ENCODE data around the gene ELL. TPM values are rescaled to one million over a fixed set of nuclear protein-coding genes. Genes with fewer than 3 reads are reported as not detected.

The ELL gene
- total RNA-seq, 2 experiments from 2014 or later = 46.2 to 46.8 TPM

DNA sequence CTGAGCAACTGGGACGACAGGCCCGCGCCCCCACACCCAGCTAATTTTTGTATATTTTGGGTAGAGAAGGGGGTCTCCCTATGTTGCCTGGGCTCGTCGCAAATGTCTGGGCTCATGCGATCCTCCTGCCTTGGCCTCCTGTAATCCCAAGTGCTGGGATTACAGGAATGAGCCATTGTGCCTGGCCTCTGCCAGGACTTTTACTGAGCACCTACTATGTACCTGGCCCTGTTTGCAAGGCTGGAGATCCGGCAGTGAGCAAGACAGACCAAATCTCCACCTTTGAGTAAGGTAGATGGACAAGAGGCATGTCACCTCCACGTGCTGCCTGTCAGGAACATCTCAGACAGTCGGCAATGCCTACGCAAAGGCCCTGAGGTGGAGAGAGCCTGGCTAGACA, 14.6 kb upstream of the ELL start:
- Histone ChIP-seq H3K36me3 (ENCODE audit: insufficient read depth, low read length) (peaks cover 74% of the 10 kb centered on the region), H3K4me3 (ENCODE audit: low read length) (no peak overlapping the region), H3K4me1 (ENCODE audit: insufficient read depth, low read length) (peaks cover 5% of the 10 kb centered on the region), H3K27ac (ENCODE audit: low read depth in 1 of 2, low read length in 2 of 2) (no peak overlapping the region), H3K9me3 (ENCODE audit: control insufficient read depth in 1 of 2, insufficient read depth in 1 of 2, low read length in 2 of 2) (no peaks in the 10 kb centered on the region), H3K27me3 (ENCODE audit: control insufficient read depth in 1 of 2, insufficient read depth in 2 of 2, low read length in 2 of 2) (no peaks in the 10 kb centered on the region)
- Mint-ChIP-seq H3K4me3 (peak overlapping the region; percentile 34), H3K27me3 (no peaks in the 10 kb centered on the region), H3K9me3 (no peaks in the 10 kb centered on the region), H3K27ac (no peak overlapping the region), H3K36me3 (ENCODE audit: low read depth) (peaks cover 67% of the 10 kb centered on the region), H3K4me1 (ENCODE audit: low read depth) (peaks cover 7% of the 10 kb centered on the region)
- intact Hi-C loops (cut with DNase I, micrococcal nuclease) = no loop called here
- DNase-seq = no peak
- ATAC-seq (ENCODE audit: poor library complexity) = no peak
- ChIA-PET POLR2A (interaction anchor here (1.0 kb wide), 1 partner anchor 14 kb away, joined by 6 read pairs; the partner anchor contains the start of gene ELL), CTCF (no interaction called here)
- TF ChIP-seq, protein P1, sequence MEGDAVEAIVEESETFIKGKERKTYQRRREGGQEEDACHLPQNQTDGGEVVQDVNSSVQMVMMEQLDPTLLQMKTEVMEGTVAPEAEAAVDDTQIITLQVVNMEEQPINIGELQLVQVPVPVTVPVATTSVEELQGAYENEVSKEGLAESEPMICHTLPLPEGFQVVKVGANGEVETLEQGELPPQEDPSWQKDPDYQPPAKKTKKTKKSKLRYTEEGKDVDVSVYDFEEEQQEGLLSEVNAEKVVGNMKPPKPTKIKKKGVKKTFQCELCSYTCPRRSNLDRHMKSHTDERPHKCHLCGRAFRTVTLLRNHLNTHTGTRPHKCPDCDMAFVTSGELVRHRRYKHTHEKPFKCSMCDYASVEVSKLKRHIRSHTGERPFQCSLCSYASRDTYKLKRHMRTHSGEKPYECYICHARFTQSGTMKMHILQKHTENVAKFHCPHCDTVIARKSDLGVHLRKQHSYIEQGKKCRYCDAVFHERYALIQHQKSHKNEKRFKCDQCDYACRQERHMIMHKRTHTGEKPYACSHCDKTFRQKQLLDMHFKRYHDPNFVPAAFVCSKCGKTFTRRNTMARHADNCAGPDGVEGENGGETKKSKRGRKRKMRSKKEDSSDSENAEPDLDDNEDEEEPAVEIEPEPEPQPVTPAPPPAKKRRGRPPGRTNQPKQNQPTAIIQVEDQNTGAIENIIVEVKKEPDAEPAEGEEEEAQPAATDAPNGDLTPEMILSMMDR (IDR thresholded peaks at IDR 0.05) = no peak

DNA sequence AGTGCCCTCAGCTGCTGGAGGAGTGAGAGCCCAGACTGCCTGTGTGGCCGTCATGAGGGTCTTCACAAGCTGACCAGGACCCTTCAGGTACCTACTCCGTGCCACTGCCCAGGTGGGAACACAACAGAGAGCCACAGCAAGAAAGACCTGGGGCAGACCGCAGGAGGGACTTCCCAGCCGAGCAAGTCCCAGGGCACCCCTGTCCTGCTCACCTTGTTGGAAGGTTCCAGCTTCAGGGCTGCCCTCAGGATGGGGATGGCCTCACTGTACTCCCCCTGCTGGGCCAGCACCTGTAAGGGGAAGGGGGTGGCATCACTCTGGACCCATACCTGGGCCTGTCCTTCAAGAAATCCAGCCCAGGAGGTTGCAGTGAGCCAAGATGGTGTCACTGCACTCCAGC, 11.2 kb upstream of the ELL start:
- no peaks in the 10 kb centered on the region for H3K27me3 Mint-ChIP-seq
- no peaks in the 10 kb centered on the region for H3K4me1 ChIP-seq (ENCODE audit: insufficient read depth, low read length)
- no peaks in the 10 kb centered on the region for H3K9me3 Mint-ChIP-seq
- H3K27me3 ChIP-seq (ENCODE audit: control insufficient read depth in 1 of 2, insufficient read depth in 2 of 2, low read length in 2 of 2) = no peaks in the 10 kb centered on the region
- intact Hi-C loops (cut with DNase I, micrococcal nuclease) = no loop called here
- ChIA-PET CTCF (interaction anchor here (0.9 kb wide), 1 partner anchor 82 kb away, joined by 3 read pairs; no protein-coding TSS in a partner anchor), POLR2A (interaction anchor here (1.5 kb wide), 1 partner anchor 38 kb away, joined by 4 read pairs; the partner anchor contains the start of gene UBA52)
- no peak for ATAC-seq (ENCODE audit: poor library complexity)
- H3K4me3 ChIP-seq (ENCODE audit: low read length) = no peak overlapping the region
- TF ChIP-seq, protein P1 (IDR thresholded peaks at IDR 0.05) = no peak
- H3K9me3 ChIP-seq (ENCODE audit: control insufficient read depth in 1 of 2, insufficient read depth in 1 of 2, low read length in 2 of 2) = no peaks in the 10 kb centered on the region
- peaks cover 41% of the 10 kb centered on the region for H3K36me3 Mint-ChIP-seq (ENCODE audit: low read depth)
- H3K27ac Mint-ChIP-seq = no peak overlapping the region
- no peak overlapping the region for H3K4me3 Mint-ChIP-seq
- DNase-seq = peak in 1 of 14 experiments; percentile 25
- H3K36me3 ChIP-seq (ENCODE audit: insufficient read depth, low read length) = peaks cover 51% of the 10 kb centered on the region
- no peaks in the 10 kb centered on the region for H3K4me1 Mint-ChIP-seq (ENCODE audit: low read depth)
- no peak overlapping the region for H3K27ac ChIP-seq (ENCODE audit: low read depth in 1 of 2, low read length in 2 of 2)

DNA sequence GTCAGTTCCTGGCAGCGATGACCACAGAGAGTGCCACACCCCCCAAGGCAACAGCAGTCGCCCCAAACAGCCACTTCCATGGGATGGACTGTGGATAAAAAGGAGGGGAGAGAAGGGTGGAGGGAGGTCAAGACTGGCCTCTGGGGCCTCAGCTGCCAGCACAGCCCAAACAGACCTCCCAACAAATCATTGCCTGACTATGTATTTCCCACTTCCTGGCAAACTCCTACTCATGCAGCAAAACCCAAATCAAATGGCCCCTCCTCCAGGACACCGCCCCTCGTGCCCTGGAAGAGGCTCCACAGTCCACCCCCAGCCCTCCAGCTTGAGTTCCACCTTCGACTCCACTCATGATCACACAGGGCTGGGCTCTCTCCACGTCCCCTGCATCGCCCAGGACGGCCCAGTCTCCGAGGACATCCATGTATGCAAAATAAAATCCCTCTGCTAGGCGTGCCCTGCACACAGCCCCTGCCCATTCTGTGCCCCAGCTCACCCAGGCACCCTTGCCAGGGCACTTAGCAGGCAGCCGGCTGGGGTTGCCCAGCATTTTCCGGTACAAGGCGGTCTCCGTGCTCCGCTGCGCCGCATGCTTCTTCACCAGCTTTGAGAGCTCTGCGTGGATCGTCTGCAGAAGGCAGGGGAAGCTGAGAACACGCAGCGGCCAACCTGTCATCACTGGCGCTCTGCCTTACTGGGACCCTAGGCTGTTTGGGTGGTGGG, 10.5 kb upstream of the ELL start:
- H3K4me3 ChIP-seq (ENCODE audit: low read length) = no peak overlapping the region
- ATAC-seq (ENCODE audit: poor library complexity) (no peak), DNase-seq (no peak)
- no peaks in the 10 kb centered on the region for H3K27me3 ChIP-seq (ENCODE audit: control insufficient read depth in 1 of 2, insufficient read depth in 2 of 2, low read length in 2 of 2)
- peaks cover 36% of the 10 kb centered on the region for H3K36me3 Mint-ChIP-seq (ENCODE audit: low read depth)
- H3K4me1 ChIP-seq (ENCODE audit: insufficient read depth, low read length) = no peaks in the 10 kb centered on the region
- TF ChIP-seq, protein P1 (IDR thresholded peaks at IDR 0.05) = no peak
- H3K9me3 Mint-ChIP-seq = no peaks in the 10 kb centered on the region
- ChIA-PET CTCF (interaction anchor here (0.9 kb wide), 1 partner anchor 81 kb away, joined by 3 read pairs; no protein-coding TSS in a partner anchor), POLR2A (interaction anchor here (1.0 to 1.5 kb wide), 2 partner anchors 10 to 39 kb away, joined by 3 to 4 read pairs; partner anchors contain the start of gene UBA52)
- intact Hi-C loops (cut with DNase I, micrococcal nuclease) = no loop called here
- H3K36me3 ChIP-seq (ENCODE audit: insufficient read depth, low read length) = peaks cover 43% of the 10 kb centered on the region
- H3K27me3 Mint-ChIP-seq = no peaks in the 10 kb centered on the region
- no peak overlapping the region for H3K27ac ChIP-seq (ENCODE audit: low read depth in 1 of 2, low read length in 2 of 2)
- H3K4me3 Mint-ChIP-seq = no peak overlapping the region
- no peaks in the 10 kb centered on the region for H3K4me1 Mint-ChIP-seq (ENCODE audit: low read depth)
- no peaks in the 10 kb centered on the region for H3K9me3 ChIP-seq (ENCODE audit: control insufficient read depth in 1 of 2, insufficient read depth in 1 of 2, low read length in 2 of 2)
- H3K27ac Mint-ChIP-seq = no peak overlapping the region

Data from CD4-positive, alpha-beta T cell (primary cell).